GM06990 (cell line): ENCODE results near the gene IFI6.
"Not testable (repeated sequence)": the region's sequence is repeated elsewhere in the genome, so short reads cannot be mapped to it uniquely, and the experiment has no call there.

Source experiments
- DNase-seq: peaks from one replicate; pipeline ENCODE4 v3.0.0-alpha.2; 2011; ENCODE audit not compliant: insufficient read length; ENCODE audit errors: extremely low read depth
- H3K27me3 ChIP-seq: replicated peaks from 2 replicates; pipeline ENCODE4 v1.6.0; 2011; ENCODE audit warnings: low read length; ENCODE audit not compliant: control insufficient read depth, insufficient read depth
- H3K36me3 ChIP-seq: 2 replicates; pipeline ENCODE4 v1.5.1; 2011; ENCODE audit warnings: low read length; ENCODE audit not compliant: control insufficient read depth, insufficient read depth
- H3K4me3 ChIP-seq: replicated peaks from 2 replicates; pipeline ENCODE4 v1.5.1; 2011; ENCODE audit warnings: low read depth, mild to moderate bottlenecking, control low read depth, low read length
- TF ChIP-seq, protein P1 (sequence below): IDR thresholded peaks from 2 replicates; pipeline ENCODE4 v1.5.1; 2011; ENCODE audit warnings: low read length, control low read depth, mild to moderate bottlenecking, inconsistent platforms; ENCODE audit not compliant: insufficient read depth, poor library complexity, severe bottlenecking

Gene IFI6

GRCh38 chr1:27644369-27645070 lies 27.5 kb downstream of the IFI6 start:
- Histone ChIP-seq H3K36me3 (no peaks in the 10 kb centered on the region), H3K27me3 (no peaks in the 10 kb centered on the region), H3K4me3 (no peak overlapping the region)
- TF ChIP-seq, protein P1, sequence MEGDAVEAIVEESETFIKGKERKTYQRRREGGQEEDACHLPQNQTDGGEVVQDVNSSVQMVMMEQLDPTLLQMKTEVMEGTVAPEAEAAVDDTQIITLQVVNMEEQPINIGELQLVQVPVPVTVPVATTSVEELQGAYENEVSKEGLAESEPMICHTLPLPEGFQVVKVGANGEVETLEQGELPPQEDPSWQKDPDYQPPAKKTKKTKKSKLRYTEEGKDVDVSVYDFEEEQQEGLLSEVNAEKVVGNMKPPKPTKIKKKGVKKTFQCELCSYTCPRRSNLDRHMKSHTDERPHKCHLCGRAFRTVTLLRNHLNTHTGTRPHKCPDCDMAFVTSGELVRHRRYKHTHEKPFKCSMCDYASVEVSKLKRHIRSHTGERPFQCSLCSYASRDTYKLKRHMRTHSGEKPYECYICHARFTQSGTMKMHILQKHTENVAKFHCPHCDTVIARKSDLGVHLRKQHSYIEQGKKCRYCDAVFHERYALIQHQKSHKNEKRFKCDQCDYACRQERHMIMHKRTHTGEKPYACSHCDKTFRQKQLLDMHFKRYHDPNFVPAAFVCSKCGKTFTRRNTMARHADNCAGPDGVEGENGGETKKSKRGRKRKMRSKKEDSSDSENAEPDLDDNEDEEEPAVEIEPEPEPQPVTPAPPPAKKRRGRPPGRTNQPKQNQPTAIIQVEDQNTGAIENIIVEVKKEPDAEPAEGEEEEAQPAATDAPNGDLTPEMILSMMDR, result no peak
- DNase-seq, result no peak

- no peak overlapping the region for H3K4me3 ChIP-seq
- no peaks in the 10 kb centered on the region for H3K27me3 ChIP-seq
- TF ChIP-seq, protein P1, result peak; percentile 92
- H3K36me3 ChIP-seq, result no peaks in the 10 kb centered on the region
- peak; percentile 59 for DNase-seq
Measured at GRCh38 chr1:27643600-27644368, 28.2 kb downstream of the IFI6 start.

DNA sequence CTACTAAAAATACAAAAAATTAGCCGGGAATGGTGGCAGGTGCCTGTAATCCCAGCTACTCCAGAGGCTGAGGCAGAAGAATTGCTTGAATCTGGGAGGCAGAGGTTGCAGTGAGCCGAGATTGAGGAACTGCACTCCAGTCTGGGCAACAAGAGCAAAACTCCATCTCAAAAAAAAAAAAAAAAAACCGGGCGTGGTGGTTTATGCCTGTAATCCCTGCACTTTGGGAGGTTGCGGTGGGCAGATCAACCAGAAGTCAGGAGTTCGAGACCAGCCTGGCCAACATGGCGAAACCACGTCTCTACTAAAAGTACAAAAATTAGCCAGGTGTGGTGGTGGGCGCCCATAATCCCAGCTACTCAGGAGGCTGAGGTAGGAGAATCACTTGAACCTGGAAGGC lies 31.5 kb downstream of the IFI6 start:
- H3K36me3 ChIP-seq, DNase-seq, H3K27me3 ChIP-seq, H3K4me3 ChIP-seq: not testable (repeated sequence)

DNA sequence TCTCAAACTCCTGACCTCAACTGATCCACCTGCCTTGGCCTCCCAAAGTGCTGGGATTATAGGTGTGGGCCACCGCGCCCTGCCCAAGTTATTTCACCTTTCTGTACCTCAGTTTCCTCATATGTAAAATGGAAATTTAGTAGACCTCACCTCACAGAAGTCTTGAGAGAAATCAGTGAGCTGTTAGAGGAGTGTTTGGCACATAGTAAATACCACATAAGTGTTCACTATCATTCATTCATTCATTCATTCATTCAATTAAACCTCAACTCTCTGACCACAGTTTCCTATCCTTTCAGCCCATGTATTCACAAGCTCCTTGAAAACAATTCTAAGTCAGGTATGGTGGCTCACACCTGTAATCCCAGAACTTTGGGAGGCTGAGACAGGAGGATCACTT lies 33.2 kb downstream of the IFI6 start:
- Histone ChIP-seq H3K36me3 (no peaks in the 10 kb centered on the region), H3K27me3 (no peaks in the 10 kb centered on the region), H3K4me3 (no peak overlapping the region)
- DNase-seq, result no peak
- TF ChIP-seq, protein P1, result no peak

DNA sequence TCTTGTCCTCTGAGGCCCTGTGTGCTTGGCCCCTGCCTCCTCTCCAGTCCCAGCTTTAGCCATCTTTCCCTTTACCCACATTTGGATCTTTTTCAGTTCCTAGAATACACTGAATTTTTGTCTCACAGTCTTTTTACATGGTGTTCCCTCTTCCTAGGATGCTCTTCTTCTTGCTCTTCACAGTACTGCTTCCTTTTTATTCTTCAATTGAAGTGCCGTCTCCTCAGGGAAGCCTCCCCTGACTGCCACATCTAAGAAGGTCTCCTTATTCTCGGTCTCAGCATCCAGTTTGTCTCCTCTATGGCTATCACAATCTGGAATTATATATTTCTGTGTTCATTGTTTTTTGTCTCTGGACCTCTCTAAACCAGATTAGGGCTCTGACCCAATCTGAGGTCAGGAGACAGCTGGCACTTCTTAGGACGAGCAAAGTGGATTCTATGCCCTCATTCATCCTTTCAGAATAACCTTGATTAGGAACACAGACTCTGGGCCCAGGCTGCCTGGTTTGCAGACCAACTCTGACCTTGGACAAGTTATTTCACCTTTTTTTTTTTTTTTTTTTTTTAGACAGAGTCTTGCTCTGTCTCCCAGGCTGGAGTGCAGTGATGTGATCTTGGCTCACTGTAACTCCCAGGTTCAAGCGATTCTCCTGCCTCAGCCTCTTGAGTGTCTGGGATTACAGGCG lies 33.8 kb downstream of the IFI6 start:
- TF ChIP-seq, protein P1, result no peak
- Histone ChIP-seq H3K4me3 (no peak overlapping the region), H3K36me3 (no peaks in the 10 kb centered on the region), H3K27me3 (no peaks in the 10 kb centered on the region)
- no peak for DNase-seq

DNA sequence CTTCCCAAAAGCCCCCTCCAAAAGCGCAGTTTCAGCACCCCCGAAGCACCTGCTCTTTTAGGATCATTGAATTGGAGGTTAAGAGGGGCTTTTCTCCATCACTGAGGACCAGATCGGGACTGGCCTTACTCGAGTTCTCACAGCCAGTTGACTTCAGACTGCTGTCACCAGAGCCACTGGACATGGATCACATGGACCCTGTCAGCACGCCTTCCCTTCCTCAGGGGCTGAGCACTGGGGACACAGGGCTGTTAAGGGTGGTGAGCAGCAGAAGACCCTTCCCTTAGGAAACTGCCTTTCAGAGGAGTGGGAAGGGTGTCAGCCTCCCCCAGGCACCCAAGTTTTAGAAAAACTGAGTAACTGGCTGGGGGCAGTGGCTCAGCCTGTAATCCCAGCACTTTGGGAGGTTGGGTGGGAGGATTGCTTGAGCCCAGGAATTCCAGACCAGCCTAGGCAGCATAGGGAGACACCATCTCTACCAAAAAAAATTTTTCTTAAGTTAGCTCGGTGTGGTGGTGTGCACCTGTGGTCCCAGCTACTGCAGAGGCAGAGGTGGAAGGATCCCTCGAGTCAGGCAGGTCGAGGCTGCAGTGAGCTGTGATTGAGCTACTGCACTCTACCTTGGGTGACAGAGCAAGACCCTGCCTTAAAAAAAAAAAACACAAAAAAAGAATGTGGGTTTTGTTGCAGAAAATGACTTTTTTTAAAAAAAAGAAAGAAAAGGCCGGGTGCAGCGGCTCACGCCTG lies 36.4 kb downstream of the IFI6 start:
- Histone ChIP-seq H3K36me3 (no peaks in the 10 kb centered on the region), H3K27me3 (no peaks in the 10 kb centered on the region), H3K4me3 (no peak overlapping the region)
- no peak for DNase-seq
- TF ChIP-seq, protein P1, result no peak
